Activated T-cell treated with anti-CD3 and anti-CD28 coated beads, Interleukin-2, amount 50 U/mL, for 24 hours (primary cell): ENCODE results near the gene SLC25A25.

Source experiments
- DNase-seq: peaks from one replicate; pipeline ENCODE4 v3.0.0-alpha.2; 2020
- H3K27ac Mint-ChIP-seq: 2 replicates; pipeline ENCODE4 v1.8.0; 2020; ENCODE audit warnings: mild to moderate bottlenecking, mixed read lengths
- H3K27me3 Mint-ChIP-seq: 2 replicates; pipeline ENCODE4 v1.8.0; 2020; ENCODE audit warnings: mixed read lengths
- H3K36me3 Mint-ChIP-seq: 2 replicates; pipeline ENCODE4 v1.8.0; 2020; ENCODE audit warnings: low read depth, mixed read lengths
- H3K4me1 Mint-ChIP-seq: 2 replicates; pipeline ENCODE4 v1.8.0; 2020; ENCODE audit warnings: low read depth, mixed read lengths
- H3K4me3 Mint-ChIP-seq: 2 replicates; pipeline ENCODE4 v1.8.0; 2020; ENCODE audit warnings: mild to moderate bottlenecking, moderate library complexity, mixed read lengths
- H3K9me3 Mint-ChIP-seq: 2 replicates; pipeline ENCODE4 v1.8.0; 2020; ENCODE audit warnings: mixed read lengths

Gene SLC25A25

DNA sequence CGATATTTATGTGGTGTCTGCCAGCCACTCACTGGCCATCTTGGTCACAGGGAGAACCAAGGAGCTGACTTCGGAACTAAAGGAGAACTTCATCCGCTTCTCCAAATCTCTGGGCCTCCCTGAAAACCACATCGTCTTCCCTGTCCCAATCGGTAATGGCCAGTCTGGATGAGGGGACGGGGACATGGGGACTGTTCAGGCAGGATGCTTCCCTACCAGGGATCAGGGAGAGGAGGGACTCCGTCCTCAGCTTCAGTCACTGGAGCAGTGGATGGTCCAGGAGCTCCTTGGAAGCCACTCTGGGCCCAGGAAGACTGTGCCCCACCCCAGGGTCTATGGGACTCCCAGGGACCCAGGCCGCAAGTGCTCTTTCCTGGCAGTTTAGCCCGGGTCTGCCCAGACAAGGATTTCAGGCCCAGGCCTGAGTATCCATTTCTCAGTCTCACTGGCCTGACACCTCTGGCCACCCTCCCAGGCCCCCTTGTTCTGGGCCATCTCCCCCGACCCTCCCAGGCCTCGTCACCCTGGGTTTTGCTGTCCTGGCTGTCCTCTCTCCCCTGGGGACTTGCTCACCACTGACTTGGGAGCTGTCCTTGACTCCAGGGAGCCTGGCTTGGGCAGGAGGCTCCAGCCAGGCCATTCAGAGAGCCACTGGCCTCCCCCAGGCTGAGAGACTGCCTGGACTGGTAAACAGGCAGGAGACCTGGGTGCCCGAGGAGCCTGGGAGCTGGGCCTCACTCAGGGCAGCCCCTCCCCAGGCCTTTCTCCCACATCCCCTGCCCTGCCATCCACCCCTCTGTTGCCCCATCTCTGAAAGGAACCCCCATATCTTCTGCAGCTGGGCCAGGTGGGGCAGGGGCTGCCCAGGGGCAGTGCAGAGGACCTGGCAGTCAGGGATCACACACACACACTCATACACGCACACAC is 84.4 kb downstream of the SLC25A25 start:
- DNase-seq, result no peak
- no peaks in the 10 kb centered on the region for H3K4me1 Mint-ChIP-seq
- no peaks in the 10 kb centered on the region for H3K9me3 Mint-ChIP-seq
- H3K36me3 Mint-ChIP-seq, result no peaks in the 10 kb centered on the region
- no peak overlapping the region for H3K4me3 Mint-ChIP-seq
- H3K27ac Mint-ChIP-seq, result no peak overlapping the region
- H3K27me3 Mint-ChIP-seq, result no peaks in the 10 kb centered on the region

- H3K9me3 Mint-ChIP-seq, result no peaks in the 10 kb centered on the region
- H3K27ac Mint-ChIP-seq, result no peak overlapping the region
- no peak for DNase-seq
- no peaks in the 10 kb centered on the region for H3K27me3 Mint-ChIP-seq
- no peaks in the 10 kb centered on the region for H3K36me3 Mint-ChIP-seq
- H3K4me3 Mint-ChIP-seq, result no peak overlapping the region
- H3K4me1 Mint-ChIP-seq, result no peaks in the 10 kb centered on the region
Observed at GRCh38 chr9:128153060-128153946, 85.3 kb downstream of the SLC25A25 start.

GRCh38 chr9:128153947-128154695 is 86.1 kb downstream of the SLC25A25 start:
- Mint-ChIP-seq H3K9me3 (no peaks in the 10 kb centered on the region), H3K36me3 (no peaks in the 10 kb centered on the region), H3K27me3 (no peaks in the 10 kb centered on the region), H3K27ac (no peak overlapping the region), H3K4me3 (no peak overlapping the region), H3K4me1 (no peaks in the 10 kb centered on the region)
- DNase-seq, result no peak

DNA sequence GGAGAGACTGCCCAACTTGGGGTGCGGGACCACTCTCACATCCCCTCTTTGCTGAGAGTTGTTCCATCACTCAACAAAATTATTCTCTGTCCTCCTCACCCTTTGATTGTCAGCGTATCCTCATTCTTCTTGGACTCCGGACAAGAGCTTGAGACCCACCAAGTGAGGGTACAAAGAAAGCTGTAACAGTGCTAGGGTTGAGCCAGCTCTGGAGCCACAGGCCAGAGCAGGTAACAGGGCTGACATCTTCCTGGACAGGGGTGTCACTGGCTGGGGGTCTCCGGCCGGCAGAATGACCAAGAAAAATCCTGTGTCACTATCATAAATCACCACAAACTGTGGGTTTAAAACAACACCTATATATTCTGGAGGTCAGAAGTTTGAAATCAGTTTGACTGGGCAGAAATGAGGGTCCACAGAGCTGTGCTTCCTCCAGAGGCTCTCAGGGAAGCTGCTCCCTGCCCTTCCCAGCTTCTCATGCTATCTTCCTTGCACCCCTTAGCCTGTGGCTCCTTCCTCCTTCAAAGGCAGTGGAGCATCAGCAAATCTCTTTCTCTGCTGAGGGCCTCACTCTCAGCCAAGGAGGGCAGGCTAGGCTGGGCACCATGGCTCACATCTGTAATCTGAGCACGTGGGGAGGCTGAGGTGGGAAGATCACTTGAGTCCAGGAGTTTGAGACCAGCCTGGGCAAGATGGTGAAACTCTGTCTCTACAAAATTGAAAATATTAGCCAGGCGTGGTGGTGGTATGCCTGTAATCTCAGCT is 87.9 kb downstream of the SLC25A25 start:
- Mint-ChIP-seq H3K27me3 (no peaks in the 10 kb centered on the region), H3K27ac (no peak overlapping the region)

More for the DNA sequence above, 87.9 kb downstream of the SLC25A25 start:
- peaks cover 5% of the 10 kb centered on the region for H3K36me3 Mint-ChIP-seq
- no peak overlapping the region for H3K4me3 Mint-ChIP-seq
- H3K9me3 Mint-ChIP-seq, result no peaks in the 10 kb centered on the region
- DNase-seq, result no peak
- peaks cover 8% of the 10 kb centered on the region for H3K4me1 Mint-ChIP-seq
